Activated CD8-positive, alpha-beta memory T cell treated with anti-CD3 and anti-CD28 coated beads, Interleukin-2, amount 50 U/mL, for 24 hours (primary cell): ENCODE results near the gene ZFP30.

ENCODE experiments used
- DNase-seq: peaks from one replicate; pipeline ENCODE4 v3.0.0-alpha.2; 2020; ENCODE audit errors: extremely low read depth

ZFP30 gene

DNA sequence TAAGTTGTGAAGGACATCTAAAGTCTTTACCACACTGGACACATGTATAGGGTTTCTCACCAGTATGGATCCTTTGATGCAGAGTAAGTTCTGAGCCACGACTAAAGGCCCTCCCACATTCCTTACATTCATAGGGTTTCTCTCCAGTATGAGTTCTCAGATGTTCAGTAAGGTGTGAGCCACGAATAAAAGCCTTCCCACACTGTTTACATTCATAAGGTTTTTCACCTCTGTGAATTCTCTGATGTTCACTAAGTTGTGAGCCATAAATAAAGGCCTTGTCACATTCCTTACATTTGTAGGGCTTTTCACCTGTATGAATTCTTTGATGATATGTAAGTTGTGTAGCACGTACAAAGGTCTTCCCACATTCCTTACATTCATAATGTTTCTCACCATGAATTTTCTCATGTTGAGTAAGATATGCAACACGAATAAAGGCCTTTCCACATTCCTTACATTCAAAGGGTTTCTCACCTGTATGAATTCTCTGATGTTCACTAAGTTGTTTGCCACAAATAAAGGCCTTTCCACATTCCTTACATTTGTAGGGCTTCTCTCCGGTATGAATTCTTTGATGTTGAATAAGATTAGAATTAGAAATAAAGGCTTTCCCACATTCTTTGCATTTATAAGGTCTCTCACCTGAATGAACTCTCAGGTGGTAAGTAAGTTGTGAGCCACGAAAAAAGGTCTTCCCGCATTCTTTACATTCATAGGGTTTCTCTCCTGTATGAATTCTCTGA lies 90.5 kb downstream of the ZFP30 start:
- no peak for DNase-seq
